ENCODE data around the gene NECTIN1.

NECTIN1 gene

DNA sequence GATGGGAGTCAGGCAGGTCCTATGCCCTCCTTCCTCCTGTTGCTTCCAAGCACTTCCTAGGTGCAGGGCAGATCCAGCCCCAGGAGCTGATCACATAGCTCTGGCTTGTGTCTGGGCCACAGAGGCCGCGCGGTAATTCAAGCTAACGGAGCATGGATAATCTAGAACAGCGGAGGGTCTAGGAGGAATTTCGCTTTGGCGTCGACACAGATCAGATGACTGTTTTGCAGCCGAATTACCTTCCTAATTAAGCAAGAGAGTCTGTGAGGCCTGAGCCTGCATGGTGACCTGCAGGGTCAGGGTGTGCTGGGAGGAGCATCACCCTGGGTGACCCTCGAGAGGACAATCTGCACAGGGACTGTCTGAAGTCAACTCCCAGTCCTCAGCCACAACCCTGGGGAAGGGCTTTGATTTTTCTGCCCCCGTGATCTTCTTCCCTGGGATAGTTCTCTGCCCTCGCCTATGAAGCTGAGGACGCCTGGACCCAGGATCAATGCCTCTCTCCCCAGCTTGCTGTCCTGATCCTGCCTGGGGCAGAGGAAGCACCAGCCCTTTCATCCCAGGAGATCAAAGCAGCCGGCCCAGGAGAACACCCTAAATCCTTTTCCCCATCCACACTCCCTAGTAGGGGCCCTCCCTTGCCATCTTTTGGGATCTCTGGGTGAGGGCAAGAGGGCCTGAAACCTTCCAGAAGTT, 11.0 kb downstream of the NECTIN1 start:
- no peak overlapping the region for H3K4me2 ChIP-seq (ENCODE audit: low read length)
- peaks cover 8% of the 10 kb centered on the region for H3K4me1 ChIP-seq (ENCODE audit: control insufficient read depth, low read length)
- no peak for TF ChIP-seq EZH2phosphoT487 (IDR thresholded peaks at IDR 0.05; ENCODE audit: borderline replicate concordance, low read length)
- TF ChIP-seq, protein P1, sequence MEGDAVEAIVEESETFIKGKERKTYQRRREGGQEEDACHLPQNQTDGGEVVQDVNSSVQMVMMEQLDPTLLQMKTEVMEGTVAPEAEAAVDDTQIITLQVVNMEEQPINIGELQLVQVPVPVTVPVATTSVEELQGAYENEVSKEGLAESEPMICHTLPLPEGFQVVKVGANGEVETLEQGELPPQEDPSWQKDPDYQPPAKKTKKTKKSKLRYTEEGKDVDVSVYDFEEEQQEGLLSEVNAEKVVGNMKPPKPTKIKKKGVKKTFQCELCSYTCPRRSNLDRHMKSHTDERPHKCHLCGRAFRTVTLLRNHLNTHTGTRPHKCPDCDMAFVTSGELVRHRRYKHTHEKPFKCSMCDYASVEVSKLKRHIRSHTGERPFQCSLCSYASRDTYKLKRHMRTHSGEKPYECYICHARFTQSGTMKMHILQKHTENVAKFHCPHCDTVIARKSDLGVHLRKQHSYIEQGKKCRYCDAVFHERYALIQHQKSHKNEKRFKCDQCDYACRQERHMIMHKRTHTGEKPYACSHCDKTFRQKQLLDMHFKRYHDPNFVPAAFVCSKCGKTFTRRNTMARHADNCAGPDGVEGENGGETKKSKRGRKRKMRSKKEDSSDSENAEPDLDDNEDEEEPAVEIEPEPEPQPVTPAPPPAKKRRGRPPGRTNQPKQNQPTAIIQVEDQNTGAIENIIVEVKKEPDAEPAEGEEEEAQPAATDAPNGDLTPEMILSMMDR (IDR thresholded peaks at IDR 0.05; ENCODE audit: low read depth, low read length, poor library complexity, severe bottlenecking), result no peak
- no peaks in the 10 kb centered on the region for H4K20me1 ChIP-seq (ENCODE audit: control insufficient read depth, insufficient read depth, low read depth, low read length)
- H3K79me2 ChIP-seq (ENCODE audit: control insufficient read depth, low read length), result no peaks in the 10 kb centered on the region
- no peaks in the 10 kb centered on the region for H3K36me3 ChIP-seq (ENCODE audit: control insufficient read depth, low read length)
- no peaks in the 10 kb centered on the region for H3K9me2 ChIP-seq (replicated peaks; ENCODE audit: control insufficient read depth, low read length)
- H3F3A ChIP-seq (ENCODE audit: control insufficient read depth, insufficient read depth), result no peaks in the 10 kb centered on the region
- H3K27me3 ChIP-seq (ENCODE audit: control insufficient read depth, low read length), result peaks cover 11% of the 10 kb centered on the region
- no peak overlapping the region for H3K4me3 ChIP-seq (ENCODE audit: low read length)
- no peaks in the 10 kb centered on the region for H3K9me3 ChIP-seq (ENCODE audit: control insufficient read depth, insufficient read depth, low read length)
- no peak overlapping the region for H3K27ac ChIP-seq (ENCODE audit: low read depth, low read length)

- Histone ChIP-seq H3K36me3 (ENCODE audit: control insufficient read depth, low read length) (no peaks in the 10 kb centered on the region), H3K9me3 (ENCODE audit: control insufficient read depth, insufficient read depth, low read length) (no peaks in the 10 kb centered on the region), H3K27ac (ENCODE audit: low read depth, low read length) (no peak overlapping the region), H3K9me2 (replicated peaks; ENCODE audit: control insufficient read depth, low read length) (no peaks in the 10 kb centered on the region), H3K4me1 (ENCODE audit: control insufficient read depth, low read length) (no peaks in the 10 kb centered on the region), H3F3A (ENCODE audit: control insufficient read depth, insufficient read depth) (no peaks in the 10 kb centered on the region), H3K4me2 (ENCODE audit: low read length) (no peak overlapping the region), H3K27me3 (ENCODE audit: control insufficient read depth, low read length) (peaks cover 2% of the 10 kb centered on the region; the same call in 1 of the 2 replicates), H4K20me1 (ENCODE audit: control insufficient read depth, insufficient read depth, low read depth, low read length) (no peaks in the 10 kb centered on the region), H3K4me3 (ENCODE audit: low read length) (no peak overlapping the region), H3K79me2 (ENCODE audit: control insufficient read depth, low read length) (no peaks in the 10 kb centered on the region)
- no peak for TF ChIP-seq EZH2phosphoT487 (IDR thresholded peaks at IDR 0.05; ENCODE audit: borderline replicate concordance, low read length)
- TF ChIP-seq, protein P1 (IDR thresholded peaks at IDR 0.05; ENCODE audit: low read depth, low read length, poor library complexity, severe bottlenecking), result no peak
Measured at GRCh38 chr11:119716582-119717498, 12.2 kb downstream of the NECTIN1 start.

GRCh38 chr11:119714590-119714989, 14.4 kb downstream of the NECTIN1 start:
- no peaks in the 10 kb centered on the region for H3K9me2 ChIP-seq (replicated peaks; ENCODE audit: control insufficient read depth, low read length)
- H3K79me2 ChIP-seq (ENCODE audit: control insufficient read depth, low read length), result no peaks in the 10 kb centered on the region
- H3K4me1 ChIP-seq (ENCODE audit: control insufficient read depth, low read length), result no peaks in the 10 kb centered on the region
- H3F3A ChIP-seq (ENCODE audit: control insufficient read depth, insufficient read depth), result no peaks in the 10 kb centered on the region
- no peak overlapping the region for H3K4me2 ChIP-seq (ENCODE audit: low read length)
- no peak overlapping the region for H3K27ac ChIP-seq (ENCODE audit: low read depth, low read length)
- H4K20me1 ChIP-seq (ENCODE audit: control insufficient read depth, insufficient read depth, low read depth, low read length), result no peaks in the 10 kb centered on the region
- no peaks in the 10 kb centered on the region for H3K27me3 ChIP-seq (ENCODE audit: control insufficient read depth, low read length)
- no peak for TF ChIP-seq EZH2phosphoT487 (IDR thresholded peaks at IDR 0.05; ENCODE audit: borderline replicate concordance, low read length)
- TF ChIP-seq, protein P1 (IDR thresholded peaks at IDR 0.05; ENCODE audit: low read depth, low read length, poor library complexity, severe bottlenecking), result no peak
- no peaks in the 10 kb centered on the region for H3K9me3 ChIP-seq (ENCODE audit: control insufficient read depth, insufficient read depth, low read length)
- no peaks in the 10 kb centered on the region for H3K36me3 ChIP-seq (ENCODE audit: control insufficient read depth, low read length)
- no peak overlapping the region for H3K4me3 ChIP-seq (ENCODE audit: low read length)

All from DOHH2 (cell line).